Measurements from ENCODE around the gene STRADB. TPM values are rescaled to one million over a fixed set of nuclear protein-coding genes. Genes with fewer than 3 reads are reported as not detected.

Gene STRADB
- total and polyA plus RNA-seq, 2 of the 4 experiments (the other 2 are of a cell fraction), result 14.9 to 31.5 TPM

DNA sequence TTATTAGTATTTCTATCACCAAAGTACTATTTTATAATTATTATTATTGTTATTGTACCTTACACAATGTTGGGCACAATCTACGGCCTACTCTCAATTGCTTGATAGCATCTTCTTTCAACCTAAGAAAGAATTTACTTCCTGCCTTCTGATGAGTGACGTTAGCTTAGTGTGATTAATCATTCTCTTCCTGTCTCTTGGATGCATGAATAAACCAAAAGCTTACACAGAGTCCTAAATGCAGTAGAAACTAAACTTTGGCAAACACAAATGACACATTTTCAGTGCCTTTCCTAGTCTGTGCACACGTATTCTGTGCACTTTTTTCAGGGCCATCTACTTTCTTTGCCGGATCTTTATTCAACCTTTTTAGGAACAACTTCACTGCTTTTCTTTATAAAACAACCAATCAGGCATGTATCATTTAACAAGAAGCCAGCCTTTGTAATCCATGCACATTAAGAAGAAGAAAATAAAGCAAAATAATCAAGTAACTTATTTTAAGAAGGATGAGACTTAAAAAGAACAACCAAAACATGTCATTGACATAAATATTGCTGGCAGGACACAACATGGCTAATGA is 19.4 kb upstream of the STRADB start:
- Histone ChIP-seq H2AFZ (replicated peaks; ENCODE audit: low read length, poor library complexity) (no peak overlapping the region), H3K4me3 (ENCODE audit: insufficient read depth, low read depth, low read length) (no peak overlapping the region), H2BK15ac (ENCODE audit: low read depth, low read length) (no peak overlapping the region), H3K9me1 (ENCODE audit: insufficient read depth, low read length) (peaks cover 2% of the 10 kb centered on the region; the same call in 1 of the 2 replicates), H4K8ac (ENCODE audit: low read depth in 2 of 2, low read length in 2 of 2) (no peak overlapping the region), H3K18ac (ENCODE audit: low read depth, low read length) (no peak overlapping the region), H4K20me1 (ENCODE audit: insufficient read depth, low read length) (no peaks in the 10 kb centered on the region; the same call in 1 of the 2 replicates), H3K4ac (ENCODE audit: low read depth, low read length) (no peak overlapping the region), H3K4me1 (ENCODE audit: control insufficient read depth, insufficient read depth, low read length) (peaks cover 7% of the 10 kb centered on the region), H2AK9ac (replicated peaks; ENCODE audit: low read depth, low read length, poor library complexity) (no peak overlapping the region), H3K79me1 (ENCODE audit: low read depth in 1 of 2, low read length in 2 of 2) (peaks cover 26 to 35% of the 10 kb centered on the region in 2 experiments), H2BK120ac (ENCODE audit: low read depth, low read length) (no peak overlapping the region), H3K36me3 (ENCODE audit: control insufficient read depth, insufficient read depth, low read length) (no peaks in the 10 kb centered on the region), H3K4me2 (ENCODE audit: low read depth, low read length) (peak overlapping the region; percentile 55; the same call in 1 of the 2 replicates), H3K9me3 (ENCODE audit: control insufficient read depth, insufficient read depth, low read length) (no peaks in the 10 kb centered on the region), H3K56ac (ENCODE audit: extremely low read depth, insufficient read depth, low read length) (no peak overlapping the region), H4K5ac (ENCODE audit: low read depth, low read length) (no peak overlapping the region), H3K27ac (ENCODE audit: insufficient read depth, low read length) (peak overlapping the region; percentile 55; the same call in 1 of the 2 replicates), H3K14ac (replicated peaks; ENCODE audit: low read depth, low read length) (no peak overlapping the region), H3K9ac (ENCODE audit: low read depth, low read length) (no peak overlapping the region), H3K23ac (ENCODE audit: low read depth, low read length) (no peak overlapping the region), H4K91ac (ENCODE audit: insufficient read depth, low read depth, low read length) (no peak overlapping the region), H3K27me3 (ENCODE audit: control insufficient read depth, insufficient read depth, low read length) (no peaks in the 10 kb centered on the region), H2AK5ac (ENCODE audit: low read depth, low read length) (no peak overlapping the region), H2BK5ac (ENCODE audit: low read depth, low read length, poor library complexity, severe bottlenecking) (peak overlapping the region; percentile 17), H2BK20ac (ENCODE audit: low read depth, low read length) (no peak overlapping the region)
- peak; percentile 59 for ATAC-seq (ENCODE audit: low read depth)
- BruUV-seq (replicated peaks), result no TSS peak
- intact Hi-C loops (cut with micrococcal nuclease), result no loop called here
- no CpG with 5 or more reads among the region's 4 CpGs for WGBS, 2 experiments (ENCODE audit: extremely low coverage in 2 of 2, insufficient read length in 1 of 2)
- in situ Hi-C loops (cut with MboI; ENCODE audit: low sequenced_read_pairs), result no loop called here
- DNase-seq, result peak; percentile 64
- POLR2A ChIA-PET (ENCODE audit: unreplicated experiment), result interaction anchor here (0.6 kb wide), 1 partner anchor 155 kb away, joined by 3 read pairs; no protein-coding TSS in a partner anchor
- dilution Hi-C loops (cut with HindIII; ENCODE audit: low sequenced_read_pairs, unreplicated experiment), result no loop called here
- TF ChIP-seq BHLHE40 (IDR thresholded peaks at IDR 0.05; ENCODE audit: low read depth, low read length) (no peak), RFX5 (IDR thresholded peaks at IDR 0.05; ENCODE audit: low read depth, low read length) (no peak), MXI1 (IDR thresholded peaks at IDR 0.05; ENCODE audit: borderline replicate concordance, low read depth, low read length) (no peak), SMC3 (IDR thresholded peaks at IDR 0.05; ENCODE audit: low read depth, low read length) (no peak)
- TF ChIP-seq, protein P1, sequence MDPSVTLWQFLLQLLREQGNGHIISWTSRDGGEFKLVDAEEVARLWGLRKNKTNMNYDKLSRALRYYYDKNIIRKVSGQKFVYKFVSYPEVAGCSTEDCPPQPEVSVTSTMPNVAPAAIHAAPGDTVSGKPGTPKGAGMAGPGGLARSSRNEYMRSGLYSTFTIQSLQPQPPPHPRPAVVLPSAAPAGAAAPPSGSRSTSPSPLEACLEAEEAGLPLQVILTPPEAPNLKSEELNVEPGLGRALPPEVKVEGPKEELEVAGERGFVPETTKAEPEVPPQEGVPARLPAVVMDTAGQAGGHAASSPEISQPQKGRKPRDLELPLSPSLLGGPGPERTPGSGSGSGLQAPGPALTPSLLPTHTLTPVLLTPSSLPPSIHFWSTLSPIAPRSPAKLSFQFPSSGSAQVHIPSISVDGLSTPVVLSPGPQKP (IDR thresholded peaks at IDR 0.05; ENCODE audit: borderline replicate concordance, low read depth, low read length), result no peak
- CTCF ChIA-PET, result no interaction called here
